OCI-LY3 (cell line): Measurements from ENCODE around the gene ZNF506.

Experiments
- EZH2phosphoT487 ChIP-seq: fragments of 200-600 bp; shearing (Covaris generic); IDR thresholded peaks from 2 replicates; pipeline ENCODE4 v1.6.1; 2018; ENCODE audit warnings: antibody characterized with exemption, mixed run types, low read depth
- TF ChIP-seq, protein P1 (sequence below): fragments of 200-600, 300-600 bp; sonication (generic); IDR thresholded peaks from 2 replicates; pipeline ENCODE4 v1.5.1; 2014; ENCODE audit warnings: antibody characterized with exemption, low read length, low read depth

DNA sequence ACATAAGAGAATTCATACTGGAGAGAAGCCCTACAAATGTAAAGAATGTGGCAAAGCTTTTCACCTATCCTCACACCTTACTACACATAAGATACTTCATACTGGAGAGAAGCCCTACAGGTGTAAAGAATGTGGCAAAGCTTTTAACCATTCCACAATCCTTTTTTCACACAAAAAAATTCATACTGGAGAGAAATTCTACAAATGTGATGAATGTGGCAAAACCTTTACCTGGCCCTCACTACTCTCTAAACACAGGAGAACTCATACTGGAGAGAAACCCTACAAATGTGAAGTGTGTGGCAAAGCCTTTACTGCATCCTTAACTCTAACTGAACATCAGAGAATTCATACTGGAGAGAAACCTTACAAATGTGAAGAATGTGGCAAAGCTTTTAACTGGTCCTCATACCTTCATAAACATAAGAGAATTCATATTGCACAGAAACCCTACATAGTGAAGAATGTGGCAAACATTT is 14.0 kb upstream of the ZNF506 start:
- TF ChIP-seq EZH2phosphoT487: no peak
- TF ChIP-seq, protein P1, sequence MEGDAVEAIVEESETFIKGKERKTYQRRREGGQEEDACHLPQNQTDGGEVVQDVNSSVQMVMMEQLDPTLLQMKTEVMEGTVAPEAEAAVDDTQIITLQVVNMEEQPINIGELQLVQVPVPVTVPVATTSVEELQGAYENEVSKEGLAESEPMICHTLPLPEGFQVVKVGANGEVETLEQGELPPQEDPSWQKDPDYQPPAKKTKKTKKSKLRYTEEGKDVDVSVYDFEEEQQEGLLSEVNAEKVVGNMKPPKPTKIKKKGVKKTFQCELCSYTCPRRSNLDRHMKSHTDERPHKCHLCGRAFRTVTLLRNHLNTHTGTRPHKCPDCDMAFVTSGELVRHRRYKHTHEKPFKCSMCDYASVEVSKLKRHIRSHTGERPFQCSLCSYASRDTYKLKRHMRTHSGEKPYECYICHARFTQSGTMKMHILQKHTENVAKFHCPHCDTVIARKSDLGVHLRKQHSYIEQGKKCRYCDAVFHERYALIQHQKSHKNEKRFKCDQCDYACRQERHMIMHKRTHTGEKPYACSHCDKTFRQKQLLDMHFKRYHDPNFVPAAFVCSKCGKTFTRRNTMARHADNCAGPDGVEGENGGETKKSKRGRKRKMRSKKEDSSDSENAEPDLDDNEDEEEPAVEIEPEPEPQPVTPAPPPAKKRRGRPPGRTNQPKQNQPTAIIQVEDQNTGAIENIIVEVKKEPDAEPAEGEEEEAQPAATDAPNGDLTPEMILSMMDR: no peak
